ENCODE results near the gene PPTC7. TPM values are rescaled to one million over a fixed set of nuclear protein-coding genes. Genes with fewer than 3 reads are reported as not detected.

PPTC7 gene
- total RNA-seq, 2 donors from 2014 or later: 15.2 TPM

DNA sequence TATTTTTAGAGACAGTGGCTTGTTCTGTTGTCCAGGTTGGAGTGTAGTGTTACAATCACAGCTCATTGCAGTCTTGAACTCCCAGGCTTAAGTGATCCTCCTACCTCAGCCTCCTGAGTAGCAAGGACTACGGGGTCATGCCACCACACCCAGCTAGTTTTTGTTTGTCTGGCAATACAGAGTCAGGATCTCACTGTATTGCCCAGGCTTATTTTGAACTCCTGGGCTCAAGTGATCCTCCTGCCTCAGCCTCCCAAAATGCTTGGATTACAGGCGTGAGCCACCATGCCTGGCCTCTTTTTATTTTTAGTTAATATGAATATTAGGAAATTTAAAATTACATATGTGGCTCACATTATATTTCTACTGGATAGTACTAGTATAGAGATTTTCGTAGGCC lies 28.9 kb downstream of the PPTC7 start:
- no peak overlapping the region for H3K4me3 Mint-ChIP-seq

GRCh38 chr12:110550981-110551380 lies 32.1 kb downstream of the PPTC7 start:
- Histone ChIP-seq H3K4me3 (ENCODE audit: low read length) (no peak overlapping the region), H3K9me3 (ENCODE audit: control insufficient read depth, low read length) (no peaks in the 10 kb centered on the region), H3K27ac (ENCODE audit: low read depth, low read length) (no peak overlapping the region), H3K36me3 (ENCODE audit: control insufficient read depth, insufficient read depth, low read length) (peaks cover 15% of the 10 kb centered on the region), H3K4me1 (ENCODE audit: control insufficient read depth, insufficient read depth, low read length) (peaks cover 7% of the 10 kb centered on the region), H3K27me3 (ENCODE audit: control insufficient read depth, insufficient read depth, low read length, poor library complexity, severe bottlenecking) (no peaks in the 10 kb centered on the region), H3K9ac (ENCODE audit: extremely low read depth, low read length, poor library complexity, severe bottlenecking) (no peak overlapping the region)
- TF ChIP-seq, protein P1, sequence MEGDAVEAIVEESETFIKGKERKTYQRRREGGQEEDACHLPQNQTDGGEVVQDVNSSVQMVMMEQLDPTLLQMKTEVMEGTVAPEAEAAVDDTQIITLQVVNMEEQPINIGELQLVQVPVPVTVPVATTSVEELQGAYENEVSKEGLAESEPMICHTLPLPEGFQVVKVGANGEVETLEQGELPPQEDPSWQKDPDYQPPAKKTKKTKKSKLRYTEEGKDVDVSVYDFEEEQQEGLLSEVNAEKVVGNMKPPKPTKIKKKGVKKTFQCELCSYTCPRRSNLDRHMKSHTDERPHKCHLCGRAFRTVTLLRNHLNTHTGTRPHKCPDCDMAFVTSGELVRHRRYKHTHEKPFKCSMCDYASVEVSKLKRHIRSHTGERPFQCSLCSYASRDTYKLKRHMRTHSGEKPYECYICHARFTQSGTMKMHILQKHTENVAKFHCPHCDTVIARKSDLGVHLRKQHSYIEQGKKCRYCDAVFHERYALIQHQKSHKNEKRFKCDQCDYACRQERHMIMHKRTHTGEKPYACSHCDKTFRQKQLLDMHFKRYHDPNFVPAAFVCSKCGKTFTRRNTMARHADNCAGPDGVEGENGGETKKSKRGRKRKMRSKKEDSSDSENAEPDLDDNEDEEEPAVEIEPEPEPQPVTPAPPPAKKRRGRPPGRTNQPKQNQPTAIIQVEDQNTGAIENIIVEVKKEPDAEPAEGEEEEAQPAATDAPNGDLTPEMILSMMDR (conservative IDR thresholded peaks at IDR 0.05): no peak
- Mint-ChIP-seq H3K4me1 (peaks cover 8% of the 10 kb centered on the region), H3K27ac (no peak overlapping the region), H3K4me3 (no peak overlapping the region), H3K9me3 (no peaks in the 10 kb centered on the region), H3K27me3 (ENCODE audit: insufficient read depth) (no peaks in the 10 kb centered on the region), H3K36me3 (ENCODE audit: low read depth) (peaks cover 22% of the 10 kb centered on the region)
- no peak for DNase-seq
- 56 to 95% methylated on average over 3 to 4 of the region's 4 CpGs for WGBS, 2 experiments (ENCODE audit: insufficient coverage in 1 of 2, insufficient read length in 1 of 2)

More for the DNA sequence above, 28.9 kb downstream of the PPTC7 start:
- H3K36me3 Mint-ChIP-seq (ENCODE audit: low read depth): peaks cover 24% of the 10 kb centered on the region
- DNase-seq: no peak
- no peaks in the 10 kb centered on the region for H3K4me1 ChIP-seq (ENCODE audit: control insufficient read depth, insufficient read depth, low read length)
- no peaks in the 10 kb centered on the region for H3K27me3 Mint-ChIP-seq (ENCODE audit: insufficient read depth)
- H3K9me3 Mint-ChIP-seq: no peaks in the 10 kb centered on the region
- no peak overlapping the region for H3K9ac ChIP-seq (ENCODE audit: extremely low read depth, low read length, poor library complexity, severe bottlenecking)
- H3K4me3 ChIP-seq (ENCODE audit: low read length): no peak overlapping the region
- H3K4me1 Mint-ChIP-seq: peaks cover 5% of the 10 kb centered on the region
- 98 to 100% methylated on average over 1 to 3 of the region's 3 CpGs for WGBS, 2 experiments (ENCODE audit: insufficient coverage in 1 of 2, insufficient read length in 1 of 2)
- peaks cover 9% of the 10 kb centered on the region for H3K36me3 ChIP-seq (ENCODE audit: control insufficient read depth, insufficient read depth, low read length)
- H3K9me3 ChIP-seq (ENCODE audit: control insufficient read depth, low read length): no peaks in the 10 kb centered on the region
- TF ChIP-seq, protein P1 (conservative IDR thresholded peaks at IDR 0.05): no peak
- no peaks in the 10 kb centered on the region for H3K27me3 ChIP-seq (ENCODE audit: control insufficient read depth, insufficient read depth, low read length, poor library complexity, severe bottlenecking)
- H3K27ac ChIP-seq (ENCODE audit: low read depth, low read length): no peak overlapping the region
- no peak overlapping the region for H3K27ac Mint-ChIP-seq

- Mint-ChIP-seq H3K9me3 (no peaks in the 10 kb centered on the region), H3K4me1 (peaks cover 8% of the 10 kb centered on the region), H3K36me3 (ENCODE audit: low read depth) (peaks cover 29% of the 10 kb centered on the region), H3K4me3 (no peak overlapping the region), H3K27me3 (ENCODE audit: insufficient read depth) (no peaks in the 10 kb centered on the region), H3K27ac (no peak overlapping the region)
- WGBS, 2 experiments (ENCODE audit: insufficient coverage in 1 of 2, insufficient read length in 1 of 2): 93 to 95% methylated on average over 2 of the region's 2 CpGs
- Histone ChIP-seq H3K9ac (ENCODE audit: extremely low read depth, low read length, poor library complexity, severe bottlenecking) (no peak overlapping the region), H3K27me3 (ENCODE audit: control insufficient read depth, insufficient read depth, low read length, poor library complexity, severe bottlenecking) (no peaks in the 10 kb centered on the region), H3K9me3 (ENCODE audit: control insufficient read depth, low read length) (no peaks in the 10 kb centered on the region), H3K36me3 (ENCODE audit: control insufficient read depth, insufficient read depth, low read length) (peaks cover 20% of the 10 kb centered on the region), H3K27ac (ENCODE audit: low read depth, low read length) (no peak overlapping the region), H3K4me3 (ENCODE audit: low read length) (no peak overlapping the region), H3K4me1 (ENCODE audit: control insufficient read depth, insufficient read depth, low read length) (peaks cover 7% of the 10 kb centered on the region)
- DNase-seq: no peak
- TF ChIP-seq, protein P1 (conservative IDR thresholded peaks at IDR 0.05): no peak
Observed at GRCh38 chr12:110549716-110550115, 33.4 kb downstream of the PPTC7 start.
